SW 1271 (cell line): Measurements from ENCODE around the gene MIPOL1.

Experiments used
- DNase-seq, 2 experiments: peaks; one replicate each; lab custom pipeline; 2025; lab: John Stamatoyannopoulos, UW

MIPOL1 gene

GRCh38 chr14:37597914-37598746, 400.4 kb downstream of the MIPOL1 start:
- no peak for DNase-seq

DNA sequence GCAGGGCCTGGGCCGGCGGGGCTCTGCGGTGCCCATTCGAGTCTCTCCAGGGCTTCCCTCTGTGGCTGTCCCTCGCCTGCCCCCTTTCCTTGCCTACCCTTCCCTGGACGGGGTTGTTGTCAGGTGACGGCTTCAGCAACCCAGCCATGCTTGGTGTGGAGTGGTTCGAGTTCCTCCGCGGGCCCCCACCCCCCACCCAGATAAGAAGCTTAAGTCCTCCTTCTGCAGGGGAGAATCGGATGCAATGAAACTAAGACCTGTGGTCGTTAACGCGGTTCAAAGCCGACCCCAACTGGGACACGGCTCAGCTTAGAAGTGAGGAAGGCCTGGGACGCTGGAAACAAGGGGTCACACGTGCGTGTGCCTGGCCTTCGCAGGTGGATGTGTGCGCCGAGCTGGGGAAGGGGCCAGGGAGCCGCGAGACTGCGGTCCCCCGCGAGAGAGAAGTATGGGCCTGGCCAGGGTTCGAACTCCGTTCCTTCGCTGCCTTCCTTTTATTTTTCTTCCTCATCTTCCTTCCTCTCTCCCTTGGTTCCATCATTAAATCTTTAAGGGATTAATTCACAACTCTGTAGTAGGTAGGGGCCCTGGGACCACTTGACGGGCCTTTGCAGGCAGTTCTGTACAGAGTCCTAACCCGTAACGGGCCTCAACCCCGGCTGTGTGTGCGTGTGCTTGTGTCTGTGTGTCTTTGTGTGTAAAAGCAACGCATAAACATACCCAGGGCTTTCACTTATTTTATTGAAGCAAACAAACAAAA, 401.2 kb downstream of the MIPOL1 start:
- DNase-seq: no peak

- DNase-seq: no peak
Measured at GRCh38 chr14:37599507-37600368, 402.0 kb downstream of the MIPOL1 start.

- no peak for DNase-seq
Measured at GRCh38 chr14:37600880-37601741, 403.4 kb downstream of the MIPOL1 start.

DNA sequence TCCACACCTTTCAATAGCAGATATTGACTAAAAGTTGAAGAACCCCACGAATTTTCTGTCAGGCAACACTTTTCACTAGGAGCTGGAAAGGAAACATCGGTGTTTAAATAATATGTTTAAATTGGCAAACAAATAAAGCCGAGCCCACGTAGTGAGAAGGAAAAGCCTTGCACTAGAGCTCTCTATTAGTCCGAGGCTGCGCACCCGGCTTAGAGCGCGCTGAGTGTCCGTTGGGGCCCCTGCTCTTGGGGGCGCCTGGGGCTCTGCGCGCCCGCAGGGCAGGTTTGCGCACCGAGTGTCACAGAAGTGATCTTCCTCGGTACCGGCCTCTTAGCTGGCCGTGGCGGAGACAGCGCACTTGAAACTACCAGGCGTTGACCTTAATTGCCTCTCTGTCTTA, 404.1 kb downstream of the MIPOL1 start:
- no peak for DNase-seq
